A549 (cell line): ENCODE measurements around the gene ZSCAN25.

Experiments
- CBX8 ChIP-seq: fragments of 200-600 bp; sonication (generic); IDR thresholded peaks from 2 replicates; pipeline ENCODE4 v1.6.1; 2016
- CEBPB ChIP-seq, 2 experiments: fragments of >200 bp in 1 of 2; sonication (Bioruptor Twin) in 1 of 2; formaldehyde crosslinking in 1 of 2; IDR thresholded peaks; 2 replicates each; pipeline ENCODE4 v1.6.1; 2012 to 2016
- CHD2 ChIP-seq: fragments of 150-350 bp; IDR thresholded peaks from 2 replicates; pipeline ENCODE4 v1.6.1; 2014; ENCODE audit warnings: low read length; ENCODE audit not compliant: partially characterized antibody
- CTCF ChIP-seq: fragments of >200 bp; sonication (Bioruptor Twin); formaldehyde crosslinking; IDR thresholded peaks from 3 replicates; pipeline ENCODE4 v1.5.1; 2016
- EP300 ChIP-seq, 2 experiments: fragments of >200 bp; sonication (Bioruptor Twin); formaldehyde crosslinking; IDR thresholded peaks; 2 replicates in 1 of 2; 3 replicates in 1 of 2; pipeline ENCODE4 v1.6.1; 2016 to 2017
- HOXA7 ChIP-seq: fragments of 250-450 bp; sonication (Bioruptor Pico); IDR thresholded peaks from 2 replicates; pipeline ENCODE4 v1.5.0; 2020; ENCODE audit warnings: mild to moderate bottlenecking, moderate library complexity
- KDM1A ChIP-seq: fragments of 200-600 bp; sonication (generic); IDR thresholded peaks from 2 replicates; pipeline ENCODE4 v1.6.1; 2016; ENCODE audit warnings: low read depth, mild to moderate bottlenecking
- POLR2A ChIP-seq: IDR thresholded peaks from 2 replicates; pipeline ENCODE4 v1.6.1; 2012; ENCODE audit warnings: mild to moderate bottlenecking, low read length
- RNF2 ChIP-seq: fragments of 200-600 bp; sonication (generic); IDR thresholded peaks from 2 replicates; pipeline ENCODE4 v1.6.1; 2016; ENCODE audit warnings: low read depth, mild to moderate bottlenecking, antibody characterized with exemption, moderate library complexity, borderline replicate concordance
- SMC3 ChIP-seq: fragments of >200 bp; sonication (Bioruptor Twin); formaldehyde crosslinking; IDR thresholded peaks from 3 replicates; pipeline ENCODE4 v1.6.1; 2018; ENCODE audit warnings: inconsistent platforms
- SREBF2 ChIP-seq: fragments of 450-650 bp; IDR thresholded peaks from 2 replicates; pipeline ENCODE4 v1.6.1; 2014; ENCODE audit warnings: mild to moderate bottlenecking, moderate library complexity
- USF2 ChIP-seq: fragments of 450-650 bp; IDR thresholded peaks from 2 replicates; pipeline ENCODE4 v1.6.1; 2014; ENCODE audit warnings: antibody characterized with exemption
- TF ChIP-seq, protein P1 (sequence below): fragments of 200-600 bp; sonication (generic); IDR thresholded peaks from 2 replicates; pipeline ENCODE4 v1.6.1; 2016; ENCODE audit warnings: antibody characterized with exemption, mild to moderate bottlenecking, moderate library complexity

DNA sequence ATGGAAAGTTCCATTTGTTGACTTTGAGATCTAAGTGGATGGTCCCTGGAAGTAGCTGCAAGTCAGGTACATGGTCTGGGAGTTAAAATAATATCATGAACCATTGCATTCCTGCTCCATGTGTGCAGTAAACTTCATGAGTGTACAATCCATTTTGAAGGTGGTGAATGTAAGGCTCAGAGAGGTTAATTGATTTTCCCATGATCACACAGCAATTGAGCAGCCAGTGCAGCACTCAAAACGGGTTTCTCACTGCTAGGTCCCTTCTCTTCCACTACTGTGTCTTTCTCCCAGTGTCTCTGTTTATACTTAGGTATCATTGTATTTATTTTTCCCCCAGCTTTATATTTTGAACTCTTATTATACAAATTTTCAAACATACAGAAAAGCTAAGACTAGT is 9.9 kb downstream of the ZSCAN25 start:
- no peak for TF ChIP-seq EP300 (IDR thresholded peaks at IDR 0.05)
- TF ChIP-seq HOXA7 (CRISPR knock-in tag) = no peak
- TF ChIP-seq POLR2A = no peak
- no peak for TF ChIP-seq CTCF
- no peak for TF ChIP-seq CEBPB (IDR thresholded peaks at IDR 0.05)
- no peak for TF ChIP-seq USF2
- no peak for TF ChIP-seq KDM1A
- TF ChIP-seq, protein P1, sequence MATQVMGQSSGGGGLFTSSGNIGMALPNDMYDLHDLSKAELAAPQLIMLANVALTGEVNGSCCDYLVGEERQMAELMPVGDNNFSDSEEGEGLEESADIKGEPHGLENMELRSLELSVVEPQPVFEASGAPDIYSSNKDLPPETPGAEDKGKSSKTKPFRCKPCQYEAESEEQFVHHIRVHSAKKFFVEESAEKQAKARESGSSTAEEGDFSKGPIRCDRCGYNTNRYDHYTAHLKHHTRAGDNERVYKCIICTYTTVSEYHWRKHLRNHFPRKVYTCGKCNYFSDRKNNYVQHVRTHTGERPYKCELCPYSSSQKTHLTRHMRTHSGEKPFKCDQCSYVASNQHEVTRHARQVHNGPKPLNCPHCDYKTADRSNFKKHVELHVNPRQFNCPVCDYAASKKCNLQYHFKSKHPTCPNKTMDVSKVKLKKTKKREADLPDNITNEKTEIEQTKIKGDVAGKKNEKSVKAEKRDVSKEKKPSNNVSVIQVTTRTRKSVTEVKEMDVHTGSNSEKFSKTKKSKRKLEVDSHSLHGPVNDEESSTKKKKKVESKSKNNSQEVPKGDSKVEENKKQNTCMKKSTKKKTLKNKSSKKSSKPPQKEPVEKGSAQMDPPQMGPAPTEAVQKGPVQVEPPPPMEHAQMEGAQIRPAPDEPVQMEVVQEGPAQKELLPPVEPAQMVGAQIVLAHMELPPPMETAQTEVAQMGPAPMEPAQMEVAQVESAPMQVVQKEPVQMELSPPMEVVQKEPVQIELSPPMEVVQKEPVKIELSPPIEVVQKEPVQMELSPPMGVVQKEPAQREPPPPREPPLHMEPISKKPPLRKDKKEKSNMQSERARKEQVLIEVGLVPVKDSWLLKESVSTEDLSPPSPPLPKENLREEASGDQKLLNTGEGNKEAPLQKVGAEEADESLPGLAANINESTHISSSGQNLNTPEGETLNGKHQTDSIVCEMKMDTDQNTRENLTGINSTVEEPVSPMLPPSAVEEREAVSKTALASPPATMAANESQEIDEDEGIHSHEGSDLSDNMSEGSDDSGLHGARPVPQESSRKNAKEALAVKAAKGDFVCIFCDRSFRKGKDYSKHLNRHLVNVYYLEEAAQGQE = no peak
- TF ChIP-seq CBX8 = no peak
- no peak for TF ChIP-seq SREBF2
- no peak for TF ChIP-seq SMC3
- no peak for TF ChIP-seq RNF2
- TF ChIP-seq CHD2 = no peak
